Fibroblast of mammary gland (primary cell): ENCODE measurements around the gene DKK3.

Experiments
- DNase-seq: peaks from one replicate; pipeline ENCODE4 v3.0.0-alpha.2; 2010; ENCODE audit warnings: low read depth
- H3K4me3 ChIP-seq: 2 replicates; pipeline ENCODE4 v1.5.1; 2011; ENCODE audit warnings: low read depth, mild to moderate bottlenecking, low read length, moderate library complexity; ENCODE audit not compliant: control insufficient read depth
- CTCF ChIP-seq: conservative IDR thresholded peaks from 2 replicates; pipeline ENCODE4 v1.5.1; 2011; ENCODE audit warnings: low read depth, low read length, inconsistent platforms; ENCODE audit not compliant: control insufficient read depth, insufficient read depth

DKK3 gene

DNA sequence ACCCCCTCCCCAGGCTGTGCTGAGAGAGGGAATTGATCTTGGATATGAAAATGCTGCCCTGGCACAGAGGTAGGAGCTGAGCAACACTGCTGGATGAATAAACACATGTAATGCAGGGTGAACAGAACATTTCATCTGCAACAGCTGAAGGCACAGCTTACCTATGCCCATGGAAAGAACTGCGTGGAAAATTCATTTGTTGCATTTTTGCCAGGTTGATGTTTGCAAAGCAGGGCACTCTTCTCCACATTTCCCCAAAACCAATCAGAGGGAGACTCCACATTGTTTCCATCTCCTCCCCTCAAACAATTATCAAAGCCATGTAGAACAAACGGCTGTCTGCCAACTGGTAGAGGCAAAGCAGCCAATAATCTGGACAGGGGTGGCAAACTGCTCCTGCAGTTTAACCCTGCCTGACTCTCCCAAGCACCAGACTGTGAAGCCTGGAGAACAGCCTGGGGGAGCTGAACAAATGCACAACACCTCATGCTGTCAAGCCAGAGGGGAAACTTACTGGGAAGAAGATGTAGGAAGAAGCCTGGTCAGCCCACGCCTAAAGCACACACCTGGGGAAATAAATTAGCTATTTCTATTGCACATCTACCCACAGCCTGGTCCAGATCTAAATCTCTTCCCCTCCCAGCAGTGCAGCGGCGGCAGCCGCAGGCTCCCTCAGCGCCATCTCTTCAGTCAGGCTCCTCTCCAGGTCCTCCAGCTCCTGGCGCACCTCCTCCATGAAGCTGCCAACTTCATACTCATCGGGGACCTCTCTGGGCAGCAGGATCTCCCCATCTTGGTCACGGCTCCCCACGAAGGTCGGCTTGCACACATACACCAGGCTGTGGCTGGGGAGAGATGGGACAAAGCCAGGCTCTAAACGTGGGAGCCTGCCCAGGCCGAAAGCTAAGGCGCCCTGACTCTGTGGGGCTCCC is 44.3 kb downstream of the DKK3 start:
- DNase-seq: no peak
- TF ChIP-seq CTCF: no peak
- H3K4me3 ChIP-seq: no peak overlapping the region

DNA sequence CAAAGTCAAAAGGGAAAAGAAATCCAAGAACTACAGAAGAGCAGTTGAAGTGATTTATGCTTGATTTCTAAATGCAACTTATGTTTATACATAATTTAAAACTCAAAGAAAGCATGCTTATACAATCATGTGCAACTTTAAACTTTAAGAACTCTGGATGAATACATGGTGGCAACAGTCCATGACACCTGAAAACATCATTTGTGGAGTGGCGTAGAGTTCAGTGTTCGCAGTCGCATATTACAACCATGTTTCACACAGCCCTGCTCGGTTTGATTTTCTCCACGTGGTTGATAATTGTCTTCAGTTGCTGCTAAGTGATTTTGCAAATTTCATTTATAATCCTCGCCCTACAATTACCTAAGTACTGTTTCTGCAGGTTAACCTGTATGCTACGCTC is 45.4 kb downstream of the DKK3 start:
- H3K4me3 ChIP-seq: no peak overlapping the region
- no peak for TF ChIP-seq CTCF
- no peak for DNase-seq

- H3K4me3 ChIP-seq: no peak overlapping the region
- no peak for TF ChIP-seq CTCF
- no peak for DNase-seq
These were observed 46.9 kb downstream of the DKK3 start for GRCh38 chr11:11961399-11962028.

DNA sequence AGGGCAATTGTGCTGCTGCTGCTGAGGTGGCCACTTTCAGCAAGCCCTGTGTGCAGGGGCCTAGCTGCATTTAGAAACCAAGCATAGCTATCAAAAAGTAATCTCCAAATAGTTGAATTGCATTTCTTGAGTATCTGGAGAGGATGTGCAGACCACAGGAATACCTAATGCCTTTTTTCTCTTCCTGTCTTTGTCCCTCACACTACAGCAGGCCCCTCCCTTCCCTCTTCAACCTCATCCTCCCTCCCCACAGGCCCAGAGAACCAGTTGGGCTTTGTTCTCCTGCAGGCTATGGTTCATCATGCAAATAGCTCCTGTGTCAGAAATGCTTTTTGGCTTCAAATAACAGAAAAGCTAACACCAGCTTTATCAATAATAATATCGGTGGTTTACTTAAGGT is 47.7 kb downstream of the DKK3 start:
- DNase-seq: no peak
- TF ChIP-seq CTCF: no peak
- H3K4me3 ChIP-seq: no peak overlapping the region

GRCh38 chr11:11959601-11960000 is 48.8 kb downstream of the DKK3 start:
- no peak overlapping the region for H3K4me3 ChIP-seq
- TF ChIP-seq CTCF: no peak
- no peak for DNase-seq

DNA sequence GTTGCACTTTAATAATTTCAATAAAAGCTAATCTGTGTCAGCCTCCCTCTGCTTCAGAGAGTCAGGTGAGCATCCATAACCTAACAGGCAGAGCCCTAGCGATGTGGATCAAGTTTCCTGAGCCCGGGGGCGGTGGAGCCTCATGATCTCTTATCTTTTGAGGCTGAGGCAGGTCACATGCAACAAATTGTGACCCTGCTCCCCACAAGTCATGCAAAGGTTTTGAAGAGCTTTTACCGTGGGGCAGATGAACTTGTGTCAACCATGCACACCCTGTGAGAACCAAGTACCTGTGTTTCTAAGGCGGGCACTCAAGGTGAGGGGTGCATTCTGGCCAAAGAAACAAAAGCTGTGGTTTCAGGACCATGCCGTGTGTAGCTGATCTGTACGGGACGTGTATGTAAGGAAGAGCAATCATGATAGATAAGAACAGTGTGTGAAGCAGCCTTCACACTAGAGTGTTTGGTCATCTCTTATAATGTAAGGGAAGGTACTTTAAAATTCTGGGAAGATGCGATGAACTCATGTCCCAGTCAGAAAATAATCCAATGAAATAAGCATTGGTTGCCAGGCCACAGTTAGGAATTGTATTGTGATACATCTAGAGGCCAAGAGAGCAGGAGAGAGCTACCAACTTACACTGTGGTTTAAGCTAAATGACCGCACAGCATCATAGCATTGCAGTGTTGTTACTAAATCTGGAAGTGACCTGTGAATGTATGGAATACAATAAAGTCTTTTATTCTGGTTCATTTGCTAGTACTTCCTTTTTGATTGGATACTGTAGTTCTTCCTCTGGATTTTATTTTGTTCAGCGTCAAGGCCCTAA is 49.8 kb downstream of the DKK3 start:
- H3K4me3 ChIP-seq: no peak overlapping the region
- no peak for TF ChIP-seq CTCF
- DNase-seq: no peak
